ENCODE results near the gene EML2.

- TF ChIP-seq CREM (IDR thresholded peaks at IDR 0.05; ENCODE audit: low read depth) = no peak
- TF ChIP-seq RCOR1 (conservative IDR thresholded peaks at IDR 0.05; ENCODE audit: low read depth, low read length) = no peak
- TF ChIP-seq CTCF (IDR thresholded peaks at IDR 0.05 in 2 of 3, conservative IDR thresholded peaks at IDR 0.05 in 1 of 3; ENCODE audit: control insufficient read depth in 2 of 3, extremely low read depth in 1 of 3, insufficient read depth in 1 of 3, low read depth in 3 of 3, low read length in 3 of 3) = peak; percentile 81 to 97 (median 93)
- no peak for TF ChIP-seq CHD2 (IDR thresholded peaks at IDR 0.05; ENCODE audit: borderline replicate concordance, low read depth, low read length)
- TF ChIP-seq POLR2A (IDR thresholded peaks at IDR 0.05; ENCODE audit: low read depth, low read length) = peak; percentile 65
These were observed 42.3 kb upstream of the EML2 start for GRCh38 chr19:45681391-45682015.

Data from GM12878 (cell line).